GM18868 (cell line): Measurements from ENCODE around the gene MIEN1.
"Not testable (repeated sequence)": the region's sequence is repeated elsewhere in the genome, so short reads cannot be mapped to it uniquely, and the experiment has no call there.

Experiments
- ATAC-seq: cut with Tn5 transposase; IDR thresholded peaks from one replicate; pipeline ENCODE4 v1.9.1; 2021; ENCODE audit warnings: mild to moderate bottlenecking, moderate library complexity; ENCODE audit not compliant: unreplicated experiment

MIEN1 gene

GRCh38 chr17:39756380-39757079 is 26.2 kb upstream of the MIEN1 start:
- ATAC-seq: no peak

GRCh38 chr17:39755554-39756379 is 25.4 kb upstream of the MIEN1 start:
- no peak for ATAC-seq

GRCh38 chr17:39754958-39755553 is 24.7 kb upstream of the MIEN1 start:
- no peak for ATAC-seq

GRCh38 chr17:39754161-39754957 is 24.0 kb upstream of the MIEN1 start:
- peak; percentile 66 for ATAC-seq

GRCh38 chr17:39753514-39754160 is 23.3 kb upstream of the MIEN1 start:
- ATAC-seq: peak; percentile 27

GRCh38 chr17:39752241-39752881 is 22.0 kb upstream of the MIEN1 start:
- ATAC-seq: no peak

- no peak for ATAC-seq
Measured at GRCh38 chr17:39751637-39752036, 21.3 kb upstream of the MIEN1 start.

GRCh38 chr17:39751016-39751543 is 20.7 kb upstream of the MIEN1 start:
- no peak for ATAC-seq

GRCh38 chr17:39750131-39751015 is 20.0 kb upstream of the MIEN1 start:
- ATAC-seq: no peak

- not testable (repeated sequence) for ATAC-seq
Measured at GRCh38 chr17:39748444-39749034, 18.2 kb upstream of the MIEN1 start.

- ATAC-seq: no peak
Measured at GRCh38 chr17:39747745-39748144, 17.4 kb upstream of the MIEN1 start.

GRCh38 chr17:39746145-39746461 is 15.8 kb upstream of the MIEN1 start:
- no peak for ATAC-seq

- ATAC-seq: no peak
Measured at GRCh38 chr17:39745335-39746144, 15.2 kb upstream of the MIEN1 start.

GRCh38 chr17:39744836-39745215 is 14.5 kb upstream of the MIEN1 start:
- ATAC-seq: no peak

GRCh38 chr17:39744075-39744835 is 13.9 kb upstream of the MIEN1 start:
- ATAC-seq: no peak

GRCh38 chr17:39742856-39743436 is 12.6 kb upstream of the MIEN1 start:
- ATAC-seq: no peak
